ENCODE results near the gene DOCK9. TPM values are rescaled to one million over a fixed set of nuclear protein-coding genes. Genes with fewer than 3 reads are reported as not detected.

DOCK9 gene
- total and polyA plus RNA-seq, 2 donors (not counting 1 experiment from before 2014, with no cell fraction given) = 18.5 to 28.0 TPM

GRCh38 chr13:98985591-98985990 lies 7.7 kb upstream of the DOCK9 start:
- ChIA-PET CTCF (no interaction called here), POLR2A (no interaction called here)
- Mint-ChIP-seq H3K9me3 (ENCODE audit: insufficient read depth) (peaks cover 2% of the 10 kb centered on the region), H3K27me3 (no peaks in the 10 kb centered on the region), H3K4me1 (peaks cover 4% of the 10 kb centered on the region), H3K27ac (no peak overlapping the region), H3K4me3 (no peak overlapping the region)
- Histone ChIP-seq H3K27me3 (replicated peaks in 1 of 4; ENCODE audit: control extremely low read depth in 1 of 4, control insufficient read depth in 3 of 4, insufficient read depth in 4 of 4, low read length in 3 of 4) (no peaks in the 10 kb centered on the region), H3K36me3 (replicated peaks in 1 of 2; ENCODE audit: control extremely low read depth in 1 of 2, control insufficient read depth in 1 of 2, extremely low read depth in 1 of 2, insufficient read depth in 2 of 2, low read length in 1 of 2) (no peaks in the 10 kb centered on the region), H3K27ac (ENCODE audit: low read length in 2 of 2) (no peak overlapping the region), H4K20me1 (ENCODE audit: control insufficient read depth, insufficient read depth, low read length, poor library complexity, severe bottlenecking) (no peaks in the 10 kb centered on the region), H3K4me1 (ENCODE audit: control insufficient read depth in 2 of 2, insufficient read depth in 2 of 2, low read length in 2 of 2) (no peaks in the 10 kb centered on the region), H3K9me3 (ENCODE audit: control extremely low read depth in 1 of 3, control insufficient read depth in 2 of 3, insufficient read depth in 1 of 3, low read length in 2 of 3) (peaks cover 0 to 2% (median 0%) of the 10 kb centered on the region in 3 donors), H3K9ac (ENCODE audit: low read length) (no peak overlapping the region), H3K79me2 (ENCODE audit: control insufficient read depth, insufficient read depth, low read length) (no peaks in the 10 kb centered on the region), H2AFZ (ENCODE audit: insufficient read depth, low read depth, low read length, poor library complexity, severe bottlenecking) (no peak overlapping the region), H3K4me2 (replicated peaks; ENCODE audit: low read depth, low read length, poor library complexity, severe bottlenecking) (no peak overlapping the region), H3K4me3 (ENCODE audit: control extremely low read depth in 1 of 5, extremely low read depth in 1 of 5, insufficient read depth in 1 of 5, low read depth in 2 of 5, low read length in 4 of 5) (no peak overlapping the region)
- no peak for DNase-seq
- intact Hi-C loops (cut with micrococcal nuclease) = no loop called here
- ATAC-seq (ENCODE audit: low read depth) = no peak
- no CpG with 5 or more reads among the region's 6 CpGs for WGBS (ENCODE audit: insufficient coverage)
- no peak for TF ChIP-seq EZH2 (IDR thresholded peaks at IDR 0.05; ENCODE audit: borderline replicate concordance, insufficient read depth, low read depth, low read length, poor library complexity, severe bottlenecking)
- no peak for TF ChIP-seq CTCF (IDR thresholded peaks at IDR 0.05)

GRCh38 chr13:98984983-98985382 lies 7.1 kb upstream of the DOCK9 start:
- Mint-ChIP-seq H3K4me3 (no peak overlapping the region), H3K4me1 (peaks cover 4% of the 10 kb centered on the region), H3K27me3 (no peaks in the 10 kb centered on the region), H3K9me3 (ENCODE audit: insufficient read depth) (peaks cover 2% of the 10 kb centered on the region), H3K27ac (no peak overlapping the region)
- H3K27me3 ChIP-seq (replicated peaks in 1 of 4; ENCODE audit: control extremely low read depth in 1 of 4, control insufficient read depth in 3 of 4, insufficient read depth in 4 of 4, low read length in 3 of 4) = no peaks in the 10 kb centered on the region
- no peaks in the 10 kb centered on the region for H4K20me1 ChIP-seq (ENCODE audit: control insufficient read depth, insufficient read depth, low read length, poor library complexity, severe bottlenecking)
- no peak overlapping the region for H2AFZ ChIP-seq (ENCODE audit: insufficient read depth, low read depth, low read length, poor library complexity, severe bottlenecking)
- H3K4me1 ChIP-seq (ENCODE audit: control insufficient read depth in 2 of 2, insufficient read depth in 2 of 2, low read length in 2 of 2) = no peaks in the 10 kb centered on the region
- H3K4me2 ChIP-seq (replicated peaks; ENCODE audit: low read depth, low read length, poor library complexity, severe bottlenecking) = no peak overlapping the region
- H3K9me3 ChIP-seq (ENCODE audit: control extremely low read depth in 1 of 3, control insufficient read depth in 2 of 3, insufficient read depth in 1 of 3, low read length in 2 of 3) = peaks cover 0 to under 1% (median 0%) of the 10 kb centered on the region in 3 donors
- ChIA-PET POLR2A (no interaction called here), CTCF (no interaction called here)
- H3K4me3 ChIP-seq (ENCODE audit: control extremely low read depth in 1 of 5, extremely low read depth in 1 of 5, insufficient read depth in 1 of 5, low read depth in 2 of 5, low read length in 4 of 5) = no peak overlapping the region
- TF ChIP-seq EZH2 (IDR thresholded peaks at IDR 0.05; ENCODE audit: borderline replicate concordance, insufficient read depth, low read depth, low read length, poor library complexity, severe bottlenecking) (no peak), CTCF (IDR thresholded peaks at IDR 0.05) (no peak)
- no peak for ATAC-seq (ENCODE audit: low read depth)
- intact Hi-C loops (cut with micrococcal nuclease) = no loop called here
- no peaks in the 10 kb centered on the region for H3K79me2 ChIP-seq (ENCODE audit: control insufficient read depth, insufficient read depth, low read length)
- WGBS (ENCODE audit: insufficient coverage) = 70% methylated on average over 2 of the region's 4 CpGs
- H3K9ac ChIP-seq (ENCODE audit: low read length) = no peak overlapping the region
- H3K36me3 ChIP-seq (replicated peaks in 1 of 2; ENCODE audit: control extremely low read depth in 1 of 2, control insufficient read depth in 1 of 2, extremely low read depth in 1 of 2, insufficient read depth in 2 of 2, low read length in 1 of 2) = no peaks in the 10 kb centered on the region
- no peak overlapping the region for H3K27ac ChIP-seq (ENCODE audit: low read length in 2 of 2)
- DNase-seq = no peak
